ENCODE results near the gene KCNK16.
A peak's percentile ranks its signal among the peaks of the same experiment; 100 is the strongest.

Gene KCNK16

DNA sequence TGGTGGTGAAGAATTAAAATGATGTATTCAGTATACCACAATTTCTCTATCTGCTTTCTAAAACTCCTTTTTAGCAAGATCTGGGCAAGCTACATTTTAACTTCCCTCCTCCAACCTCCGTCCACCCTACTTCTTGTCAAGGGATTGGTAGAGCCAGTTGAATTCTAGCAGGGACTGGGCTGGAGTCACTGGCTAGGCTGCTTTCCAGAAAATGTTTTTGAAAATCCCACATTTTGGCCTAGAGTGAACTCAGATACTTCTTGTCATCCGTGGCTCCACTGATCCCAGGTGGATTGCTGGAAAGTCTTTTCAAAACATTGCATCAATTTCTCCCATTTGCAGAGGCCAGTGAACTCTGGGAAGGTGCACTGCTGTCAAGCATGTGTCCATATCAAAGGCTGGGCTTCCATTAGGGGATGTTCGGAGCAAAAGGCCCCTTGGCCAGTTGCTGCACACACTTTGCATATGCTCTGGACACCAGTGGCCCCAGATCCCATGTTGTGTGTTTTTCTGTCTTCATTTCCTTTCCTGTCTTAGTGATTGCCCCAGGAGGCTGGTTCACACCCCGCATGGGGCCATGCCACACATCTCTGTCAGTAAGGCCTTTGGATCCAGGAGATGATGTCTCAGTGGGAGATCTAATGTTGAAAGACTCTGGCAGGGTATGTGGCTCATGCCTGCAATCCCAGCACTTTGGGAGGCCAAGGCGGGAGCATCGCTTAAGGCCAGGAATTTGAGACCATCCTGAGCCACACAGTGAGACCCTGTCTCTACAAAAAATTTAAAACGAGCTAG lies 11.3 kb upstream of the KCNK16 start:
- Histone ChIP-seq H3K9me3 (ENCODE audit: severe bottlenecking) (no peaks in the 10 kb centered on the region), H3K36me3 (no peaks in the 10 kb centered on the region), H3K27ac (no peak overlapping the region), H3K27me3 (ENCODE audit: insufficient read depth, low read depth, severe bottlenecking) (no peaks in the 10 kb centered on the region), H3K4me3 (ENCODE audit: low read depth, low read length) (no peak overlapping the region)
- DNase-seq, result no peak
- TF ChIP-seq, protein P1, sequence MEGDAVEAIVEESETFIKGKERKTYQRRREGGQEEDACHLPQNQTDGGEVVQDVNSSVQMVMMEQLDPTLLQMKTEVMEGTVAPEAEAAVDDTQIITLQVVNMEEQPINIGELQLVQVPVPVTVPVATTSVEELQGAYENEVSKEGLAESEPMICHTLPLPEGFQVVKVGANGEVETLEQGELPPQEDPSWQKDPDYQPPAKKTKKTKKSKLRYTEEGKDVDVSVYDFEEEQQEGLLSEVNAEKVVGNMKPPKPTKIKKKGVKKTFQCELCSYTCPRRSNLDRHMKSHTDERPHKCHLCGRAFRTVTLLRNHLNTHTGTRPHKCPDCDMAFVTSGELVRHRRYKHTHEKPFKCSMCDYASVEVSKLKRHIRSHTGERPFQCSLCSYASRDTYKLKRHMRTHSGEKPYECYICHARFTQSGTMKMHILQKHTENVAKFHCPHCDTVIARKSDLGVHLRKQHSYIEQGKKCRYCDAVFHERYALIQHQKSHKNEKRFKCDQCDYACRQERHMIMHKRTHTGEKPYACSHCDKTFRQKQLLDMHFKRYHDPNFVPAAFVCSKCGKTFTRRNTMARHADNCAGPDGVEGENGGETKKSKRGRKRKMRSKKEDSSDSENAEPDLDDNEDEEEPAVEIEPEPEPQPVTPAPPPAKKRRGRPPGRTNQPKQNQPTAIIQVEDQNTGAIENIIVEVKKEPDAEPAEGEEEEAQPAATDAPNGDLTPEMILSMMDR (IDR thresholded peaks at IDR 0.05; ENCODE audit: low read depth, low read length), result no peak

DNA sequence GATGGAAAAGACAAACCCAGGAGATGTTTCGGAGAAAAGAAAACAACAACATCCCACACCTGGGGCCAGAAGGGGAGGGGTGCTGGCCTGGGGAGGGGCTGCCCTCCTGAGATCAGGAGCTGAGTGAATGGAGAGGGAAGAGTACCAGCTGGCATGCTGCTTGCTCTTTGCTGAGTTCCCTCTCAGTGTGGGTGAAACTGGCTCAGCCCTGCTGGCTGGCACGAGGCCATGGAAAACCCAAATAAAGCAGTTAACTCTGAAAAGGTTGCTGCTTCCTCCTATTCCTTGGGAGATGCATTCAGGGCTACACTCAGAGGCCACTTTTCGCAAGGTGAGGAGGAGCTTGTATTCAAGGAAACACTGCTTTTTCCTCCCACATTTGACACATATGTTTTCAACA lies 8.0 kb upstream of the KCNK16 start:
- no peaks in the 10 kb centered on the region for H3K9me3 ChIP-seq (ENCODE audit: severe bottlenecking)
- H3K27me3 ChIP-seq (ENCODE audit: insufficient read depth, low read depth, severe bottlenecking), result no peaks in the 10 kb centered on the region
- H3K4me3 ChIP-seq (ENCODE audit: low read depth, low read length), result no peak overlapping the region
- no peak overlapping the region for H3K27ac ChIP-seq
- H3K36me3 ChIP-seq, result no peaks in the 10 kb centered on the region
- no peak for DNase-seq
- TF ChIP-seq, protein P1 (IDR thresholded peaks at IDR 0.05; ENCODE audit: low read depth, low read length), result no peak

DNA sequence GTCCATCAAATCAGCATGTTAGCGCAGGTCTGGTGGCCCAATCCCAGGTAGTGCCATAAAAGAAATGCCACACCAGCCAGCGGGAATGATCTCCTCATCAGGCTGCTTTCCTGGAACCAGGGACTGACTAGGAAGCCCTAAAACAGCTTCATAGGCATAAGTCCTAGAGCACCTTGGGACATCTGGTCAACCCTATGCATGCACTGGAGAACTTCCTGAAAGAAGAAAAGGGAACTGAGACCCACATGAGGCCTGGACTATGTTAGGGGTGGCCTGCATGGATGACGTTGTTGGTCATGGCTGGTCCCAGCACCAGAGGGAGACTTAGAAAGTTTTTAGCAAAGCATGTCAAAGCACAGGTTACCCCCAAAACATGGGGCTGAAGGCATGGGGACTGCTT lies 7.6 kb upstream of the KCNK16 start:
- no peak overlapping the region for H3K4me3 ChIP-seq (ENCODE audit: low read depth, low read length)
- no peaks in the 10 kb centered on the region for H3K9me3 ChIP-seq (ENCODE audit: severe bottlenecking)
- no peak for DNase-seq
- H3K36me3 ChIP-seq, result no peaks in the 10 kb centered on the region
- H3K27me3 ChIP-seq (ENCODE audit: insufficient read depth, low read depth, severe bottlenecking), result no peaks in the 10 kb centered on the region
- no peak overlapping the region for H3K27ac ChIP-seq
- TF ChIP-seq, protein P1 (IDR thresholded peaks at IDR 0.05; ENCODE audit: low read depth, low read length), result no peak

DNA sequence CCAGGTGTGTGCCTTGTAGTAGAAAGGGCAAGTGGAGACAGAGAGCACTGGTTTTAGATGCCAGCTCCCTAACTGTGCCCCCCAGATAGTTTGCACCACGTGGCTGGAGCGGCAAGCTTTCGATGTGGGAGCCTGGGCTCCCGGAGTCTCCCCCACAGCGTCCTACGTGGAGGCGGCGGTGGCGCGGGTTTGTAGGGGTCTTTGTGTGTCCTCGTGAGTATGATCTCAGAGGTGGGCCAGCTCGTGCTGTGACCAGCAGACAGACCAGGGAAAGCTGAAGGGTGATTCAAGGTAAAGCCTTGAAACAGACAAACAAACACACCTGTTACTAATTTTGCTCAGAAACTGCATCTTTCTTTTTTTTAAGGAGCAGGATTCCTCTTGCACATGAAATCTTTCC lies 5.6 kb upstream of the KCNK16 start:
- H3K36me3 ChIP-seq, result no peaks in the 10 kb centered on the region
- no peak for DNase-seq
- H3K9me3 ChIP-seq (ENCODE audit: severe bottlenecking), result peaks cover 3% of the 10 kb centered on the region
- TF ChIP-seq, protein P1 (IDR thresholded peaks at IDR 0.05; ENCODE audit: low read depth, low read length), result no peak
- no peak overlapping the region for H3K4me3 ChIP-seq (ENCODE audit: low read depth, low read length)
- peak overlapping the region; percentile 56 for H3K27ac ChIP-seq
- H3K27me3 ChIP-seq (ENCODE audit: insufficient read depth, low read depth, severe bottlenecking), result no peaks in the 10 kb centered on the region

DNA sequence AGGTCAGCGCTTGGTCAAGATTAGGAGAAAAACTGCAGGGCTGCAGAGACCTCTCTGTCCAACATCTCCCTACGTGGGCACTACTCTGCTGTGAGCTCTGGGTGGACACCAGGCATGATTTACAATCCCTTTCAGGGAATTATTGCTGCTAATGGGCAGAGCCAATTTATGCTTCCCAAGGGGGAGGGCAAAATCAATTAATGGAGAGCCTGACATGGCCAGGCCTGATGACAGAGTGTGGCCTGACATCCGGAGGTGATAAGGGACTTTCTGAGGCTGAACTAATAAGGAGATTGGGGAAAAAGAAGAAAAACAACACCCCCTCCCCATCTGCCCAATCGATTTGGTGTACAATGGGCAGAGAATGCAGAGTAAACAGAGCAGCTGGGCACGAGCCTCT lies 5.0 kb upstream of the KCNK16 start:
- TF ChIP-seq, protein P1 (IDR thresholded peaks at IDR 0.05; ENCODE audit: low read depth, low read length), result no peak

DNA sequence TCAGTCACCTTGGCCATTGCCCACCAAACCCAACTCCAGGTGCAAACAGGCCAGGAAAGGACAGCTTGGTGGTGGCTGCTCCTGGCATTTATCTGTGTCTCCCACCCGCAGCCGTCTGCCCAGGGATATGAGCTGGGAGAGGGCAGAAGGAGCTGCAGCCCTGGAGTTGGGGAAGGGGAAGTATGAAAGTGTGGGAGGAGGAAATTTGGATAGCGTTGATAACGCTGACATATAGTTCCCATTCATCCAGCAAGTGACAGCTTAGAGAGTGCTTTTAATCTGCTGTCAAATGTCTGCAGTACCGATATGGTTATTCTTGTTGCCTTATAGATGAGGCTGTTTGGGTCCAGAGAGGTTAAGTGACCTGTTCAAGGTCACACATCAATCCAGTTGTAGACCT lies 741 bp downstream of the KCNK16 start:
- DNase-seq, result no peak
- Histone ChIP-seq H3K4me3 (ENCODE audit: low read depth, low read length) (no peak overlapping the region), H3K9me3 (ENCODE audit: severe bottlenecking) (peaks cover 3% of the 10 kb centered on the region), H3K27me3 (ENCODE audit: insufficient read depth, low read depth, severe bottlenecking) (no peaks in the 10 kb centered on the region), H3K27ac (no peak overlapping the region), H3K36me3 (no peaks in the 10 kb centered on the region)
- TF ChIP-seq, protein P1 (IDR thresholded peaks at IDR 0.05; ENCODE audit: low read depth, low read length), result no peak

More for the DNA sequence above, 5.0 kb upstream of the KCNK16 start:
- no peaks in the 10 kb centered on the region for H3K27me3 ChIP-seq (ENCODE audit: insufficient read depth, low read depth, severe bottlenecking)
- peaks cover 3% of the 10 kb centered on the region for H3K9me3 ChIP-seq (ENCODE audit: severe bottlenecking)
- no peak overlapping the region for H3K4me3 ChIP-seq (ENCODE audit: low read depth, low read length)
- peak overlapping the region; percentile 56 for H3K27ac ChIP-seq
- peak; percentile 76 for DNase-seq
- no peaks in the 10 kb centered on the region for H3K36me3 ChIP-seq

Data from WERI-Rb-1 (cell line).